ENCODE measurements around the gene P2RX7.

DNA sequence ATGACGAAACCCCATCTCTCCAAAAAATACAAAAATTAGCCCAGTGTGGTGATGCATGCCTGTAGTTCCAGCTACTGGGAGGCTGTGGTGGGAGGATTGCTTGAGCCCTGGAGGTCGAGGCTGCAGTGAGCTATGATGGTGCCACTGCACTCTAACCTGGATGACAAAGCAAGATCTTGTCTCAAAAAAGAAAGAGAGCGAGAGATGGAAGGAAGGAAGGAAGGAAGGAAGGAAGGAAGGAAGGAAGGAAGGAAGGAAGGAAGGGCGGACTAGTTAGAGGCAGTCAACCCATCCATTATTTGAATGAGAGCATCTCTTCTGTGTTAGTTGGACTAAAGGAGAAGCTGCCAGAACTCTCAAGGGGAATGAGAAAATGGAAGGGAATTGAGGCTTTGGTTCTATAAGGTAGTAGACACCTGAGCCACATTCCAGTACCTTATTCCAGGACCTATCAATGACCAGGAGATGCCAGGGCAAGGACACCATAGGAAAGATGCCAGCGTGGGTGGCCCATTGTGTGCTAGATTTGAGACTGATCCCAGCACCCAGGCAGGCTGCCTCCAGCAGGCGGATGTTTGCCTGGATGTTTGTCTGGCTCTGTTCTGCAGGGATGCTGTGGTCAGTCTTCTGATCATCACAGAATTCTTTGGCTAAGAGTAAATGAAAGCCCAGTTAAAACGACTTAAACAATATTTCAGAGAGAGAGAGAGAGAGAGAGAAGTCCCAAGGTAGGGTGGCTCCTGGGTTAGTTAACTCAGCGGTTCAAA lies 11.5 kb upstream of the P2RX7 start:
- TF ChIP-seq, protein P1, sequence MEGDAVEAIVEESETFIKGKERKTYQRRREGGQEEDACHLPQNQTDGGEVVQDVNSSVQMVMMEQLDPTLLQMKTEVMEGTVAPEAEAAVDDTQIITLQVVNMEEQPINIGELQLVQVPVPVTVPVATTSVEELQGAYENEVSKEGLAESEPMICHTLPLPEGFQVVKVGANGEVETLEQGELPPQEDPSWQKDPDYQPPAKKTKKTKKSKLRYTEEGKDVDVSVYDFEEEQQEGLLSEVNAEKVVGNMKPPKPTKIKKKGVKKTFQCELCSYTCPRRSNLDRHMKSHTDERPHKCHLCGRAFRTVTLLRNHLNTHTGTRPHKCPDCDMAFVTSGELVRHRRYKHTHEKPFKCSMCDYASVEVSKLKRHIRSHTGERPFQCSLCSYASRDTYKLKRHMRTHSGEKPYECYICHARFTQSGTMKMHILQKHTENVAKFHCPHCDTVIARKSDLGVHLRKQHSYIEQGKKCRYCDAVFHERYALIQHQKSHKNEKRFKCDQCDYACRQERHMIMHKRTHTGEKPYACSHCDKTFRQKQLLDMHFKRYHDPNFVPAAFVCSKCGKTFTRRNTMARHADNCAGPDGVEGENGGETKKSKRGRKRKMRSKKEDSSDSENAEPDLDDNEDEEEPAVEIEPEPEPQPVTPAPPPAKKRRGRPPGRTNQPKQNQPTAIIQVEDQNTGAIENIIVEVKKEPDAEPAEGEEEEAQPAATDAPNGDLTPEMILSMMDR (IDR thresholded peaks at IDR 0.05; ENCODE audit: insufficient read depth, low read depth, low read length) = no peak
- no peak for TF ChIP-seq EZH2 (IDR thresholded peaks at IDR 0.05; ENCODE audit: insufficient read depth, low read length)
